Measurements from ENCODE around the gene PRAF2.

DNA sequence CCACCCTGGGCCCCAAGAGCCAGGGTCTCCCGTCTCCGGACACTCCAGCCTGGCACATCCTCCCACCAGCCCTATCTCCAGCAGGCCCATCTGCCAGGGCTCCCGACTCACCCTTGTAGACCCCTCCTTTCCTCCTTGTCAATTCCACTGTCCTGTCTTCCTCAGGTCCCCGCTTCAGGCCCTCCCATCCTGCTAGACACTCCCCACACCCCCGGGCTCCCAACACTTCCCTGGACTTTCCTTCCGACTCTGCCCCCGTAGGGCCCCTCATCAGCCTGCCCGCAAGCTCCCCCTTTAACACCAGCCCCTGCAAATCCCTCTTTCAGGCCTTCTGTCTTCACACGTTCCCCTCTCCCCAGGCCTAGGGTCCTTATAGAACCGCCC, 1.1 kb downstream of the PRAF2 start:
- no peak for TF ChIP-seq POLR2A (IDR thresholded peaks at IDR 0.05)
- TF ChIP-seq, protein P1, sequence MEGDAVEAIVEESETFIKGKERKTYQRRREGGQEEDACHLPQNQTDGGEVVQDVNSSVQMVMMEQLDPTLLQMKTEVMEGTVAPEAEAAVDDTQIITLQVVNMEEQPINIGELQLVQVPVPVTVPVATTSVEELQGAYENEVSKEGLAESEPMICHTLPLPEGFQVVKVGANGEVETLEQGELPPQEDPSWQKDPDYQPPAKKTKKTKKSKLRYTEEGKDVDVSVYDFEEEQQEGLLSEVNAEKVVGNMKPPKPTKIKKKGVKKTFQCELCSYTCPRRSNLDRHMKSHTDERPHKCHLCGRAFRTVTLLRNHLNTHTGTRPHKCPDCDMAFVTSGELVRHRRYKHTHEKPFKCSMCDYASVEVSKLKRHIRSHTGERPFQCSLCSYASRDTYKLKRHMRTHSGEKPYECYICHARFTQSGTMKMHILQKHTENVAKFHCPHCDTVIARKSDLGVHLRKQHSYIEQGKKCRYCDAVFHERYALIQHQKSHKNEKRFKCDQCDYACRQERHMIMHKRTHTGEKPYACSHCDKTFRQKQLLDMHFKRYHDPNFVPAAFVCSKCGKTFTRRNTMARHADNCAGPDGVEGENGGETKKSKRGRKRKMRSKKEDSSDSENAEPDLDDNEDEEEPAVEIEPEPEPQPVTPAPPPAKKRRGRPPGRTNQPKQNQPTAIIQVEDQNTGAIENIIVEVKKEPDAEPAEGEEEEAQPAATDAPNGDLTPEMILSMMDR (IDR thresholded peaks at IDR 0.05): no peak
